Measurements from ENCODE around the gene PARVG. TPM values are rescaled to one million over a fixed set of nuclear protein-coding genes. Genes with fewer than 3 reads are reported as not detected.

Gene PARVG
- total and polyA plus RNA-seq, 9 of the 15 experiments (the other 6 are each of a cell fraction or from before 2014, with no cell fraction given): 0.35 TPM; not detected in 8

DNA sequence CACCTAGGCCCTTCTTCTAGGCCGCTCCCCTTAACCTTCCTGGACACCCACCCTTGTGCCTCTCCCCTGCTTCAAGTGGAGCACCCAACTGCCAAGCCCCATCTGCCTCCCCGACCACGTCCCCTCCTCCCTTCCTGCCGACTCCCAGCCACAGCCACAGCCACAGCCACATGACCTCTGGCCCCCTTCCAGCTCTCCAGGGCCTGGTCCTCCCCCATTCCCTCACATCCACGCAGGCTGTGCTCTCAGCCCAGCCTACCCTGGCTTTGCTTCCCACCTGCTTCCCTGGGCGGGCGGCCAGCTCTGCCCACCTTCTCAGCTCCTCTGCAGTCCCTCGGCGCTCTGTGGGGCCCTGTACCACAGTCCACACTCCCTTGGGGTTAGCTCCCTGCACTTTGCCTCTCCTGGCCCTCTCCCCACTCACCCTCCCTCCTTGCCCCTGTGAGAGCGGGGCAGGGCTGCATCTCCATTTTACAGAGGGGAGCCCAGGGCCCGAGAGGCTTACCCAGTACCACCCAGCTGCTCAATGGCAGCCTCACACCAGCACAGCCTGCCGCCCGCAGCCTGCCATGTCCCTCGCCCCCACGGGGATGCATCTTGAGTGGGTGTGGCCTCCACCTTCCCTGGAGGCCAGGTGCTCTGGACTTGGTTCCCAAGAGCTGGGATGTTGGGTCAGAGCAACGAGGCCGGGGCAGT lies 20.3 kb downstream of the PARVG start (continued):
- TF ChIP-seq, protein P1, sequence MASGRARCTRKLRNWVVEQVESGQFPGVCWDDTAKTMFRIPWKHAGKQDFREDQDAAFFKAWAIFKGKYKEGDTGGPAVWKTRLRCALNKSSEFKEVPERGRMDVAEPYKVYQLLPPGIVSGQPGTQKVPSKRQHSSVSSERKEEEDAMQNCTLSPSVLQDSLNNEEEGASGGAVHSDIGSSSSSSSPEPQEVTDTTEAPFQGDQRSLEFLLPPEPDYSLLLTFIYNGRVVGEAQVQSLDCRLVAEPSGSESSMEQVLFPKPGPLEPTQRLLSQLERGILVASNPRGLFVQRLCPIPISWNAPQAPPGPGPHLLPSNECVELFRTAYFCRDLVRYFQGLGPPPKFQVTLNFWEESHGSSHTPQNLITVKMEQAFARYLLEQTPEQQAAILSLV (tag; IDR thresholded peaks at IDR 0.05): no peak
- TF ChIP-seq, protein P2, sequence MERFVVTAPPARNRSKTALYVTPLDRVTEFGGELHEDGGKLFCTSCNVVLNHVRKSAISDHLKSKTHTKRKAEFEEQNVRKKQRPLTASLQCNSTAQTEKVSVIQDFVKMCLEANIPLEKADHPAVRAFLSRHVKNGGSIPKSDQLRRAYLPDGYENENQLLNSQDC (CRISPR knock-in tag; IDR thresholded peaks at IDR 0.05): no peak
- TF ChIP-seq RNF2 (IDR thresholded peaks at IDR 0.05) (no peak), GATAD2A (IDR thresholded peaks at IDR 0.05) (no peak)

DNA sequence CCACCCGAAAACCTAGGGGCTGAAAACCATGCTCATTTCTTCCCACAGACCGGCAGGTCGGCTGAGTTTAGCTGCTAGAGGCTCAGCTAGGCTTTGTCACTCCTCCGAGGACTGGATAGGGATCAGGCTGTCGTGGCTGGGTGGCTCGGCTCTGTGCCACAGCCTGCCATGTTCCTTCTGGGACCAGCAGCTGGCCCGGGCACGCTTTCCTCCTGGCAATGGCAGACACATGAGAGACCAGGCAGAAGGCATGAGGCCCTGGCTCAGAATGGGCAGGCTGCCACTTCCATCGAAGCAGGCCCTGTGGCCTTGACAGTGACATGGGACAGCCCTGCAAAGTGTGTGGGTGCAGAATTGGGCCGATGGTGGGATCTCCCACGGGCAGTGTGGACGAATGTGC lies 20.9 kb downstream of the PARVG start:
- CTCF ChIA-PET (ENCODE audit: low intra/inter-chr PET ratio): no interaction called here
- no peaks in the 10 kb centered on the region for H3K36me3 ChIP-seq (ENCODE audit: control insufficient read depth, insufficient read depth, low read length)
- H3K4me1 ChIP-seq (replicated peaks in 1 of 2; ENCODE audit: control insufficient read depth in 2 of 2, insufficient read depth in 2 of 2, low read length in 2 of 2): peaks cover 0 to 5% of the 10 kb centered on the region in 2 experiments; a peak in 1 of 5 replicates
- POLR2A ChIA-PET: no interaction called here
- no peak overlapping the region for H3K4me3 ChIP-seq
- no peaks in the 10 kb centered on the region for H3K9me1 ChIP-seq (ENCODE audit: control insufficient read depth, insufficient read depth, low read length)
- 2% methylated on average over 7 of the region's 12 CpGs for WGBS (ENCODE audit: insufficient coverage, low coverage, missing lambda C conversion rate)
- H3K27ac ChIP-seq (ENCODE audit: extremely low read depth, low read depth, low read length): no peak overlapping the region
- in situ Hi-C loops (cut with MboI) (no loop called here), intact Hi-C loops (cut with micrococcal nuclease) (no loop called here)
- H3K4me2 ChIP-seq (ENCODE audit: insufficient read depth, low read length): no peak overlapping the region
- ATAC-seq (no peak), DNase-seq (ENCODE audit: extremely low read depth in 1 of 4, low spot score in 3 of 4) (no peak), FAIRE-seq (no peak)
- H3K27me3 ChIP-seq (ENCODE audit: control insufficient read depth in 2 of 2, insufficient read depth in 2 of 2, low read length in 2 of 2): peaks cover 3 to 33% of the 10 kb centered on the region in 2 experiments; a peak in 3 of 5 replicates
- H3K9me3 ChIP-seq (replicated peaks; ENCODE audit: control insufficient read depth, insufficient read depth, low read depth, low read length): no peaks in the 10 kb centered on the region
- no peaks in the 10 kb centered on the region; the same call in 1 of the 2 replicates for H4K20me1 ChIP-seq (replicated peaks; ENCODE audit: control insufficient read depth, insufficient read depth, low read length)
- no TSS peak for BruUV-seq (replicated peaks)
- H3K9ac ChIP-seq (ENCODE audit: insufficient read depth in 1 of 2, low read depth in 2 of 2, low read length in 2 of 2): no peak overlapping the region
- H3K79me2 ChIP-seq (ENCODE audit: control insufficient read depth, insufficient read depth, low read length): no peaks in the 10 kb centered on the region
- TF ChIP-seq ETV5 (CRISPR knock-in tag; IDR thresholded peaks at IDR 0.05; ENCODE audit: low read depth): no peak
- TF ChIP-seq, protein P3, sequence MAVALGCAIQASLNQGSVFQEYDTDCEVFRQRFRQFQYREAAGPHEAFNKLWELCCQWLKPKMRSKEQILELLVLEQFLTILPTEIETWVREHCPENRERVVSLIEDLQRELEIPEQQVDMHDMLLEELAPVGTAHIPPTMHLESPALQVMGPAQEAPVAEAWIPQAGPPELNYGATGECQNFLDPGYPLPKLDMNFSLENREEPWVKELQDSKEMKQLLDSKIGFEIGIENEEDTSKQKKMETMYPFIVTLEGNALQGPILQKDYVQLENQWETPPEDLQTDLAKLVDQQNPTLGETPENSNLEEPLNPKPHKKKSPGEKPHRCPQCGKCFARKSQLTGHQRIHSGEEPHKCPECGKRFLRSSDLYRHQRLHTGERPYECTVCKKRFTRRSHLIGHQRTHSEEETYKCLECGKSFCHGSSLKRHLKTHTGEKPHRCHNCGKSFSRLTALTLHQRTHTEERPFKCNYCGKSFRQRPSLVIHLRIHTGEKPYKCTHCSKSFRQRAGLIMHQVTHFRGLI (CRISPR knock-in tag; IDR thresholded peaks at IDR 0.05): no peak
- TF ChIP-seq, protein P4, sequence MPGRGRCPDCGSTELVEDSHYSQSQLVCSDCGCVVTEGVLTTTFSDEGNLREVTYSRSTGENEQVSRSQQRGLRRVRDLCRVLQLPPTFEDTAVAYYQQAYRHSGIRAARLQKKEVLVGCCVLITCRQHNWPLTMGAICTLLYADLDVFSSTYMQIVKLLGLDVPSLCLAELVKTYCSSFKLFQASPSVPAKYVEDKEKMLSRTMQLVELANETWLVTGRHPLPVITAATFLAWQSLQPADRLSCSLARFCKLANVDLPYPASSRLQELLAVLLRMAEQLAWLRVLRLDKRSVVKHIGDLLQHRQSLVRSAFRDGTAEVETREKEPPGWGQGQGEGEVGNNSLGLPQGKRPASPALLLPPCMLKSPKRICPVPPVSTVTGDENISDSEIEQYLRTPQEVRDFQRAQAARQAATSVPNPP (IDR thresholded peaks at IDR 0.05; ENCODE audit: borderline replicate concordance, insufficient read depth, insufficient read length): no peak
- no peak for TF ChIP-seq NFE2 (IDR thresholded peaks at IDR 0.05; ENCODE audit: low read depth)
- TF ChIP-seq GATAD2B (IDR thresholded peaks at IDR 0.05; ENCODE audit: borderline replicate concordance): no peak
- no peak for TF ChIP-seq TFAM (CRISPR knock-in tag; conservative IDR thresholded peaks at IDR 0.05)
- TF ChIP-seq, protein P5, sequence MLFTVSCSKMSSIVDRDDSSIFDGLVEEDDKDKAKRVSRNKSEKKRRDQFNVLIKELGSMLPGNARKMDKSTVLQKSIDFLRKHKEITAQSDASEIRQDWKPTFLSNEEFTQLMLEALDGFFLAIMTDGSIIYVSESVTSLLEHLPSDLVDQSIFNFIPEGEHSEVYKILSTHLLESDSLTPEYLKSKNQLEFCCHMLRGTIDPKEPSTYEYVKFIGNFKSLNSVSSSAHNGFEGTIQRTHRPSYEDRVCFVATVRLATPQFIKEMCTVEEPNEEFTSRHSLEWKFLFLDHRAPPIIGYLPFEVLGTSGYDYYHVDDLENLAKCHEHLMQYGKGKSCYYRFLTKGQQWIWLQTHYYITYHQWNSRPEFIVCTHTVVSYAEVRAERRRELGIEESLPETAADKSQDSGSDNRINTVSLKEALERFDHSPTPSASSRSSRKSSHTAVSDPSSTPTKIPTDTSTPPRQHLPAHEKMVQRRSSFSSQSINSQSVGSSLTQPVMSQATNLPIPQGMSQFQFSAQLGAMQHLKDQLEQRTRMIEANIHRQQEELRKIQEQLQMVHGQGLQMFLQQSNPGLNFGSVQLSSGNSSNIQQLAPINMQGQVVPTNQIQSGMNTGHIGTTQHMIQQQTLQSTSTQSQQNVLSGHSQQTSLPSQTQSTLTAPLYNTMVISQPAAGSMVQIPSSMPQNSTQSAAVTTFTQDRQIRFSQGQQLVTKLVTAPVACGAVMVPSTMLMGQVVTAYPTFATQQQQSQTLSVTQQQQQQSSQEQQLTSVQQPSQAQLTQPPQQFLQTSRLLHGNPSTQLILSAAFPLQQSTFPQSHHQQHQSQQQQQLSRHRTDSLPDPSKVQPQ (CRISPR knock-in tag; IDR thresholded peaks at IDR 0.05; ENCODE audit: borderline replicate concordance): no peak
- no peak for TF ChIP-seq ZNF354B (CRISPR knock-in tag; IDR thresholded peaks at IDR 0.05)
- TF ChIP-seq RFX1 (IDR thresholded peaks at IDR 0.05): no peak
- H2AFZ ChIP-seq (ENCODE audit: low read depth, low read length): no peak overlapping the region

Measured in K562 (cell line).